Measurements from ENCODE around the gene UPF3B. TPM values are rescaled to one million over a fixed set of nuclear protein-coding genes. Genes with fewer than 3 reads are reported as not detected.

The UPF3B gene
- total and polyA plus RNA-seq, 2 donors (not counting 1 experiment from before 2014, with no cell fraction given), result 3.1 to 8.1 TPM

- H3K9ac ChIP-seq (ENCODE audit: insufficient read depth, low read length), result no peak overlapping the region
- no peaks in the 10 kb centered on the region for H3K4me1 ChIP-seq (ENCODE audit: control insufficient read depth, extremely low read depth, insufficient read depth, low read length)
- H3K4me2 ChIP-seq (ENCODE audit: extremely low read depth, insufficient read depth, low read length), result peak overlapping the region; percentile 75
- peaks cover 10% of the 10 kb centered on the region for H3K79me2 ChIP-seq (ENCODE audit: control insufficient read depth, insufficient read depth, low read length)
- TF ChIP-seq EZH2 (IDR thresholded peaks at IDR 0.05; ENCODE audit: low read length, missing control alignments) (no peak), CTCF (conservative IDR thresholded peaks at IDR 0.05 in 1 of 2, IDR thresholded peaks at IDR 0.05 in 1 of 2; ENCODE audit: low read depth in 1 of 2, low read length in 2 of 2) (no peak)
- no peaks in the 10 kb centered on the region for H3K27me3 ChIP-seq (ENCODE audit: control insufficient read depth, insufficient read depth, low read length)
- DNase-seq (ENCODE audit: low read depth in 2 of 2), result no peak
- no peaks in the 10 kb centered on the region for H3K9me3 ChIP-seq (ENCODE audit: control insufficient read depth, insufficient read depth, low read depth, low read length)
- H3K4me3 ChIP-seq (replicated peaks in 1 of 4; ENCODE audit: control extremely low read depth in 1 of 4, insufficient read depth in 1 of 4, low read depth in 3 of 4, low read length in 4 of 4), result peak overlapping the region; percentile 32 to 77 (median 62)
- H4K20me1 ChIP-seq (ENCODE audit: control insufficient read depth, extremely low read depth, insufficient read depth, low read length), result no peaks in the 10 kb centered on the region
- H3K27ac ChIP-seq (ENCODE audit: insufficient read depth, low read length), result peak overlapping the region; percentile 32
- no peaks in the 10 kb centered on the region for H3K36me3 ChIP-seq (ENCODE audit: control insufficient read depth, insufficient read depth, low read length)
- H2AFZ ChIP-seq (ENCODE audit: low read length), result peak overlapping the region; percentile 38
These were observed 681 bp upstream of the UPF3B start for GRCh38 chrX:119853444-119853843.

GRCh38 chrX:119833905-119834304, 18.9 kb downstream of the UPF3B start:
- H4K20me1 ChIP-seq (ENCODE audit: control insufficient read depth, extremely low read depth, insufficient read depth, low read length), result no peaks in the 10 kb centered on the region
- H2AFZ ChIP-seq (ENCODE audit: low read length), result no peak overlapping the region
- no peaks in the 10 kb centered on the region for H3K36me3 ChIP-seq (ENCODE audit: control insufficient read depth, insufficient read depth, low read length)
- H3K9ac ChIP-seq (ENCODE audit: insufficient read depth, low read length), result no peak overlapping the region
- no peak overlapping the region for H3K4me3 ChIP-seq (replicated peaks in 1 of 4; ENCODE audit: control extremely low read depth in 1 of 4, insufficient read depth in 1 of 4, low read depth in 3 of 4, low read length in 4 of 4)
- TF ChIP-seq EZH2 (IDR thresholded peaks at IDR 0.05; ENCODE audit: low read length, missing control alignments) (no peak), CTCF (conservative IDR thresholded peaks at IDR 0.05 in 1 of 2, IDR thresholded peaks at IDR 0.05 in 1 of 2; ENCODE audit: low read depth in 1 of 2, low read length in 2 of 2) (no peak)
- H3K27ac ChIP-seq (ENCODE audit: insufficient read depth, low read length), result no peak overlapping the region
- H3K4me2 ChIP-seq (ENCODE audit: extremely low read depth, insufficient read depth, low read length), result no peak overlapping the region
- no peaks in the 10 kb centered on the region for H3K4me1 ChIP-seq (ENCODE audit: control insufficient read depth, extremely low read depth, insufficient read depth, low read length)
- no peaks in the 10 kb centered on the region for H3K27me3 ChIP-seq (ENCODE audit: control insufficient read depth, insufficient read depth, low read length)
- H3K9me3 ChIP-seq (ENCODE audit: control insufficient read depth, insufficient read depth, low read depth, low read length), result no peaks in the 10 kb centered on the region
- no peaks in the 10 kb centered on the region for H3K79me2 ChIP-seq (ENCODE audit: control insufficient read depth, insufficient read depth, low read length)
- no peak for DNase-seq (ENCODE audit: low read depth in 2 of 2)

GRCh38 chrX:119828446-119828845, 24.3 kb downstream of the UPF3B start:
- H3K9me3 ChIP-seq (ENCODE audit: control insufficient read depth, insufficient read depth, low read depth, low read length), result no peaks in the 10 kb centered on the region

More at GRCh38 chrX:119828446-119828845, 24.3 kb downstream of the UPF3B start:
- Histone ChIP-seq H3K27me3 (ENCODE audit: control insufficient read depth, insufficient read depth, low read length) (no peaks in the 10 kb centered on the region), H4K20me1 (ENCODE audit: control insufficient read depth, extremely low read depth, insufficient read depth, low read length) (no peaks in the 10 kb centered on the region), H2AFZ (ENCODE audit: low read length) (no peak overlapping the region), H3K4me3 (replicated peaks in 1 of 4; ENCODE audit: control extremely low read depth in 1 of 4, insufficient read depth in 1 of 4, low read depth in 3 of 4, low read length in 4 of 4) (no peak overlapping the region), H3K9ac (ENCODE audit: insufficient read depth, low read length) (no peak overlapping the region), H3K4me1 (ENCODE audit: control insufficient read depth, extremely low read depth, insufficient read depth, low read length) (no peaks in the 10 kb centered on the region), H3K79me2 (ENCODE audit: control insufficient read depth, insufficient read depth, low read length) (no peaks in the 10 kb centered on the region), H3K4me2 (ENCODE audit: extremely low read depth, insufficient read depth, low read length) (no peak overlapping the region), H3K36me3 (ENCODE audit: control insufficient read depth, insufficient read depth, low read length) (no peaks in the 10 kb centered on the region), H3K27ac (ENCODE audit: insufficient read depth, low read length) (no peak overlapping the region)
- no peak for DNase-seq (ENCODE audit: low read depth in 2 of 2)
- TF ChIP-seq EZH2 (IDR thresholded peaks at IDR 0.05; ENCODE audit: low read length, missing control alignments) (no peak), CTCF (conservative IDR thresholded peaks at IDR 0.05 in 1 of 2, IDR thresholded peaks at IDR 0.05 in 1 of 2; ENCODE audit: low read depth in 1 of 2, low read length in 2 of 2) (no peak)

Data from fibroblast of lung (primary cell).